Loucy (cell line): ENCODE measurements around the gene CDH13.

Experiments
- H2AFZ ChIP-seq: fragments of 200-600 bp; sonication (generic); 2 replicates; pipeline ENCODE4 v1.6.0; 2016; ENCODE audit warnings: antibody characterized with exemption, mild to moderate bottlenecking, low read length, moderate library complexity
- H3F3A ChIP-seq: fragments of 200-600 bp; 2 replicates; pipeline ENCODE4 v1.6.0; 2016; ENCODE audit warnings: antibody characterized with exemption, low read depth, mild to moderate bottlenecking
- H3K27me3 ChIP-seq: fragments of 200-600 bp; sonication (generic); 2 replicates; pipeline ENCODE4 v1.6.1; 2014; ENCODE audit warnings: low read length, mild to moderate bottlenecking; ENCODE audit not compliant: insufficient read depth, poor library complexity, severe bottlenecking
- H3K36me3 ChIP-seq: fragments of 200-600 bp; sonication (generic); 2 replicates; pipeline ENCODE4 v1.6.1; 2016; ENCODE audit warnings: low read length; ENCODE audit not compliant: insufficient read depth
- H3K4me1 ChIP-seq: fragments of 200-600 bp; sonication (generic); 2 replicates; pipeline ENCODE4 v1.5.1; 2014; ENCODE audit warnings: low read length, mild to moderate bottlenecking; ENCODE audit not compliant: insufficient read depth, poor library complexity, severe bottlenecking
- H3K4me2 ChIP-seq: fragments of 200-600 bp; sonication (generic); 2 replicates; pipeline ENCODE4 v1.6.0; 2014; ENCODE audit warnings: antibody characterized with exemption, low read length, low read depth, mild to moderate bottlenecking; ENCODE audit not compliant: poor library complexity, severe bottlenecking
- H3K4me3 ChIP-seq: fragments of 200-600 bp; sonication (generic); 2 replicates; pipeline ENCODE4 v1.5.1; 2014; ENCODE audit warnings: low read length, mild to moderate bottlenecking, mixed read lengths; ENCODE audit not compliant: poor library complexity, severe bottlenecking
- H3K79me2 ChIP-seq: fragments of 200-600 bp; sonication (generic); 2 replicates; pipeline ENCODE4 v1.6.1; 2014; ENCODE audit warnings: low read length; ENCODE audit not compliant: insufficient read depth
- H3K9ac ChIP-seq: fragments of 200-600 bp; sonication (generic); 2 replicates; pipeline ENCODE4 v1.6.0; 2014; ENCODE audit warnings: mild to moderate bottlenecking, low read depth, low read length, moderate library complexity; ENCODE audit not compliant: poor library complexity, severe bottlenecking
- H3K9me2 ChIP-seq: fragments of 200-600 bp; sonication (generic); replicated peaks from 2 replicates; pipeline ENCODE4 v1.6.1; 2016; ENCODE audit warnings: low read depth, low read length, mixed read lengths
- H3K9me3 ChIP-seq: fragments of 200-600 bp; sonication (generic); 2 replicates; pipeline ENCODE4 v1.6.1; 2014; ENCODE audit warnings: mild to moderate bottlenecking, antibody characterized with exemption, low read length, low read depth; ENCODE audit not compliant: insufficient read depth
- H4K20me1 ChIP-seq: fragments of 200-600 bp; sonication (generic); 2 replicates; pipeline ENCODE4 v1.6.0; 2014; ENCODE audit warnings: antibody characterized with exemption, low read length, mild to moderate bottlenecking; ENCODE audit not compliant: insufficient read depth, poor library complexity, severe bottlenecking
- EZH2phosphoT487 ChIP-seq: fragments of 200-600 bp; IDR thresholded peaks from 2 replicates; pipeline ENCODE4 v1.6.1; 2018; ENCODE audit warnings: antibody characterized with exemption, mild to moderate bottlenecking, moderate library complexity, borderline replicate concordance
- TF ChIP-seq, protein P1 (sequence below): fragments of 200-600 bp; sonication (generic); conservative IDR thresholded peaks from 2 replicates; pipeline ENCODE4 v1.5.1; 2014; ENCODE audit warnings: mild to moderate bottlenecking, antibody characterized with exemption, low read length

CDH13 gene

DNA sequence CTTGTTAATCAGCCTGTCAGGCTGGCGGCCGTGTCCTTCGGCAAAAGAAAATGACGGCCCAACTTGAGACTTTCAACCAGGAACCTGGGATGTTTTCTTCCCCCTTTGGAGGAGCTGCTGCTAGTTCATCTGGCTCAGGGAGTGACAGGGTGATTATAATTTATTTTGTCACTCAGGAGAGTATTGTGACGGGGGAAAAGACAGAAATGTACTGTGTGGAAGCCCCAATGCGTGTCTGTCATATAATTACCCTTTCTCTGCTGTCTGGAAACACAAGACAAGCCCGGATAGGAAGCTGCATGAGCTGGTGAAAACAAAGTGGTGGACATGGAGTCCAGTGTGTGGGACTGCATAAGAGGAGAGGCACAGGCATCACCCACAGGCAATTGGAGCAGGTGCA lies 854.8 kb downstream of the CDH13 start:
- H4K20me1 ChIP-seq: no peaks in the 10 kb centered on the region
- no peak overlapping the region for H3K4me3 ChIP-seq
- H3K4me1 ChIP-seq: no peaks in the 10 kb centered on the region
- no peaks in the 10 kb centered on the region for H3K79me2 ChIP-seq
- H2AFZ ChIP-seq: no peak overlapping the region
- H3K9me2 ChIP-seq: no peaks in the 10 kb centered on the region
- H3K4me2 ChIP-seq: no peak overlapping the region
- H3K9me3 ChIP-seq: no peaks in the 10 kb centered on the region
- no peaks in the 10 kb centered on the region for H3K27me3 ChIP-seq
- no peak overlapping the region for H3K9ac ChIP-seq
- no peaks in the 10 kb centered on the region for H3K36me3 ChIP-seq
- TF ChIP-seq, protein P1, sequence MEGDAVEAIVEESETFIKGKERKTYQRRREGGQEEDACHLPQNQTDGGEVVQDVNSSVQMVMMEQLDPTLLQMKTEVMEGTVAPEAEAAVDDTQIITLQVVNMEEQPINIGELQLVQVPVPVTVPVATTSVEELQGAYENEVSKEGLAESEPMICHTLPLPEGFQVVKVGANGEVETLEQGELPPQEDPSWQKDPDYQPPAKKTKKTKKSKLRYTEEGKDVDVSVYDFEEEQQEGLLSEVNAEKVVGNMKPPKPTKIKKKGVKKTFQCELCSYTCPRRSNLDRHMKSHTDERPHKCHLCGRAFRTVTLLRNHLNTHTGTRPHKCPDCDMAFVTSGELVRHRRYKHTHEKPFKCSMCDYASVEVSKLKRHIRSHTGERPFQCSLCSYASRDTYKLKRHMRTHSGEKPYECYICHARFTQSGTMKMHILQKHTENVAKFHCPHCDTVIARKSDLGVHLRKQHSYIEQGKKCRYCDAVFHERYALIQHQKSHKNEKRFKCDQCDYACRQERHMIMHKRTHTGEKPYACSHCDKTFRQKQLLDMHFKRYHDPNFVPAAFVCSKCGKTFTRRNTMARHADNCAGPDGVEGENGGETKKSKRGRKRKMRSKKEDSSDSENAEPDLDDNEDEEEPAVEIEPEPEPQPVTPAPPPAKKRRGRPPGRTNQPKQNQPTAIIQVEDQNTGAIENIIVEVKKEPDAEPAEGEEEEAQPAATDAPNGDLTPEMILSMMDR: no peak
- TF ChIP-seq EZH2phosphoT487: no peak
- H3F3A ChIP-seq: no peaks in the 10 kb centered on the region

- H3F3A ChIP-seq: no peaks in the 10 kb centered on the region
- H3K4me1 ChIP-seq: no peaks in the 10 kb centered on the region
- no peak overlapping the region for H2AFZ ChIP-seq
Observed at GRCh38 chr16:83482545-83483162, 855.9 kb downstream of the CDH13 start.

DNA sequence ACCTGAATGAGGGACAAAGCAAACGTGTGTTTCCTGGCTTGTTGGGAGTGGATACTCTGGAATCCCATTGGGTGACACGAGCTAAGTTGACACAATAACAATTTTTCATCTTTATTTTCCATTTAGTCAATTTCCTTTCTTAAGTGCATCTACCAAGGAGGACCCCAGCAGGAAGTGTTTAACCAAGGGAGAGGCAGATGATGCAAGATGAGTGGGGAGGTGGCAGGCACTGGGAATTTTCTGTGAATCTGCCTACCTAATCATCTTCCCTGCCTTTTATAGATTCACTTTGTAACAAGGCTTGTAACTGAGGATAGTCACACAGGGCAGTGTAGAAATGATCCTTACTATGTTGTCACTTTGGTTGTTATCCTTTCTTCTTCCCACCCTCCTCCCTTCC lies 863.3 kb downstream of the CDH13 start:
- no peaks in the 10 kb centered on the region for H3K79me2 ChIP-seq
- H3F3A ChIP-seq: no peaks in the 10 kb centered on the region
- H2AFZ ChIP-seq: no peak overlapping the region
- no peak overlapping the region for H3K9ac ChIP-seq
- no peak for TF ChIP-seq EZH2phosphoT487
- TF ChIP-seq, protein P1: no peak
- no peaks in the 10 kb centered on the region for H3K9me3 ChIP-seq
- H4K20me1 ChIP-seq: no peaks in the 10 kb centered on the region
- H3K27me3 ChIP-seq: no peaks in the 10 kb centered on the region
- no peaks in the 10 kb centered on the region for H3K36me3 ChIP-seq
- H3K4me2 ChIP-seq: no peak overlapping the region
- H3K4me3 ChIP-seq: no peak overlapping the region
- H3K4me1 ChIP-seq: no peaks in the 10 kb centered on the region
- H3K9me2 ChIP-seq: no peaks in the 10 kb centered on the region

More at GRCh38 chr16:83482545-83483162, 855.9 kb downstream of the CDH13 start:
- H3K36me3 ChIP-seq: no peaks in the 10 kb centered on the region
- no peak overlapping the region for H3K4me2 ChIP-seq
- no peak overlapping the region for H3K4me3 ChIP-seq
- no peak for TF ChIP-seq EZH2phosphoT487
- TF ChIP-seq, protein P1: no peak
- H3K9me3 ChIP-seq: no peaks in the 10 kb centered on the region
- no peaks in the 10 kb centered on the region for H4K20me1 ChIP-seq
- H3K9ac ChIP-seq: no peak overlapping the region
- H3K79me2 ChIP-seq: no peaks in the 10 kb centered on the region
- H3K9me2 ChIP-seq: no peaks in the 10 kb centered on the region
- no peaks in the 10 kb centered on the region for H3K27me3 ChIP-seq
